Astrocyte of the spinal cord (primary cell): Measurements from ENCODE around the gene ABCA2.
"Not testable (repeated sequence)": the region's sequence is repeated elsewhere in the genome, so short reads cannot be mapped to it uniquely, and the experiment has no call there.

Experiments
- DNase-seq: peaks from one replicate; pipeline ENCODE4 v3.0.0; 2011; ENCODE audit warnings: low read depth, low spot score
- H3K4me3 ChIP-seq: 2 replicates; pipeline ENCODE4 v1.5.1; 2011; ENCODE audit warnings: low read depth, mild to moderate bottlenecking, low read length, moderate library complexity
- in situ Hi-C: cut with HindIII; loops from 2 replicates; pipeline ENCODE4 v1.10.0; 2017; ENCODE audit warnings: low sequenced_read_pairs
- TF ChIP-seq, protein P1 (sequence below): IDR thresholded peaks from 2 replicates; pipeline ENCODE4 v1.5.1; 2012; ENCODE audit warnings: low read depth, mild to moderate bottlenecking, low read length, inconsistent platforms

ABCA2 gene

DNA sequence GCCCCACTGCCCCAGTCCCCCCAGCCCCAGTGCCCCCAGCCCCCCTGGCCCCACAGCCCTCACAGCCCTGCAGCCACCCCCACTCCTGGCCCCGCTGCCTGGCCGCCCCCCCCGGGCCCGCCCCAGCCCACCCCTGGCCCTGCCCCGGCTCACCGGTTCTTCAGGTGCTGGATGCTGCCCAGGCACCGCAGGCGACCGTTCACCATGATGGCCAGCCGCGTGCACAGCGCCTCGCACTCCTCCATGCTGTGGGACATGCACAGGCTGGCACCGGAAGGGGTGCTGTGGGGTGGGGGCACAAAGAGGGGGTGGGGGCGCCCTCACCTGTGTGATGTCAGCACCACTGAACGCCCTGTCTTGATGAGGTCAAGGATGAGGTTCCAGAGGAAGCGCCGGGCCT is 18.8 kb downstream of the ABCA2 start:
- no peak overlapping the region for H3K4me3 ChIP-seq

DNA sequence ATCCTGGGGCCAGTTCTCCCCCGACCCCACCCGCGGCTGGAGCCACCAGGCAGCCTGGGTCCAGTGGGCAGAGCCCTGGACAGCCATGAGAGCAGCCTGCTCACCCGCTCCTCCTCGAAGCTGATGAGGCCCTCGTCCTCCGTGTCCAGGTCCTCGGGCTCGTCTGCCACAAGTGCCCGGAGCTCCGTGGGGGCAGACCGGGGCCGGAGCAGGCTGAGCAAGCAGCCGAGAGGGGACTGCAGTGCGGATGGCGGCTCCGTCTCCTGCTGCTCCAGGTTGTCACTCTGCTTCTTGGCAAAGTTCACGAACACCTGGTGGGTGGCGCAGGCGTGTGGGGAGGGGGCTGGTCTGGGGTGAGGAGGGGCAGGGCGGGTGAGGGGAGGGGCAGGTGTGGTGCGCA is 19.7 kb downstream of the ABCA2 start:
- no peak for DNase-seq
- in situ Hi-C loops = no loop called here
- TF ChIP-seq, protein P1, sequence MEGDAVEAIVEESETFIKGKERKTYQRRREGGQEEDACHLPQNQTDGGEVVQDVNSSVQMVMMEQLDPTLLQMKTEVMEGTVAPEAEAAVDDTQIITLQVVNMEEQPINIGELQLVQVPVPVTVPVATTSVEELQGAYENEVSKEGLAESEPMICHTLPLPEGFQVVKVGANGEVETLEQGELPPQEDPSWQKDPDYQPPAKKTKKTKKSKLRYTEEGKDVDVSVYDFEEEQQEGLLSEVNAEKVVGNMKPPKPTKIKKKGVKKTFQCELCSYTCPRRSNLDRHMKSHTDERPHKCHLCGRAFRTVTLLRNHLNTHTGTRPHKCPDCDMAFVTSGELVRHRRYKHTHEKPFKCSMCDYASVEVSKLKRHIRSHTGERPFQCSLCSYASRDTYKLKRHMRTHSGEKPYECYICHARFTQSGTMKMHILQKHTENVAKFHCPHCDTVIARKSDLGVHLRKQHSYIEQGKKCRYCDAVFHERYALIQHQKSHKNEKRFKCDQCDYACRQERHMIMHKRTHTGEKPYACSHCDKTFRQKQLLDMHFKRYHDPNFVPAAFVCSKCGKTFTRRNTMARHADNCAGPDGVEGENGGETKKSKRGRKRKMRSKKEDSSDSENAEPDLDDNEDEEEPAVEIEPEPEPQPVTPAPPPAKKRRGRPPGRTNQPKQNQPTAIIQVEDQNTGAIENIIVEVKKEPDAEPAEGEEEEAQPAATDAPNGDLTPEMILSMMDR = no peak
- H3K4me3 ChIP-seq = no peak overlapping the region

More for the DNA sequence above, 18.8 kb downstream of the ABCA2 start:
- in situ Hi-C loops = no loop called here
- no peak for DNase-seq
- TF ChIP-seq, protein P1 = no peak

GRCh38 chr9:137007816-137008270 is 20.2 kb downstream of the ABCA2 start:
- DNase-seq = no peak
- in situ Hi-C loops = no loop called here
- TF ChIP-seq, protein P1 = no peak
- H3K4me3 ChIP-seq = no peak overlapping the region

DNA sequence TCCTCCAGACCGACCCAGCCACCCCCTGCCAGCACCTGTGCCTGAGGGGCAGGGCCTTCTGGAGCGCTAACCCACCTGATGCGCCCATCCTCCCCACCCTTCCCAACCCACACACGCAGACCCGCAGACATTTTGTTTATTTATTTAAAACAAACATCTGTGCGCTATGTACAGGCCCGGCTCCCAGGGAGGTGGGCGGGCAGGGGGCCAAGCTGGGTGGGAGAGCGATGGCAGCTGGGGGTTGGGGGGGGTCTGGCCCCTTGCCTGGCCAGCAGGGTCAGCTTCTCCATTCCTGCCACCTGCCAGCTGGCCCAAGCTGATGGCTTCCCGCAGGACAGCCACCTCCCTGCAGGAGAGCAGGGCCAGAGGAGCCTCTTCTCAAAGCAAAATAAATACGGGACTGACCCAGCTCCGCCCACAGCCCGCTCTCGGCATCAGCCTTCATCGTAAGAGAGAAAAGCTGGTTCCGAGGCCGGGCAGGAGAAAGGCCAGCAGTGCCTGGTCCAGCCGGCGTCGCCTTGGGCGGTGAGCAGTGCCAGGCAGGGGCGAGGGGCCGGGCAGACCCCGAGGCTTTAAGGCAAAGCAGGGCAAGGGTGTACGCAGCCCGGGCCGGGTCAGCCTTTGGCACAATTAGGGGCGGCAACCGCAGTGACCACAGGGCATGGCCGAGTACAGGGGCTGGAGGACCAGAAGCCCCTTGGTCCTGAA is 20.8 kb downstream of the ABCA2 start:
- TF ChIP-seq, protein P1 = no peak
- no peak overlapping the region for H3K4me3 ChIP-seq
- peak; percentile 57 for DNase-seq
- in situ Hi-C loops = no loop called here

DNA sequence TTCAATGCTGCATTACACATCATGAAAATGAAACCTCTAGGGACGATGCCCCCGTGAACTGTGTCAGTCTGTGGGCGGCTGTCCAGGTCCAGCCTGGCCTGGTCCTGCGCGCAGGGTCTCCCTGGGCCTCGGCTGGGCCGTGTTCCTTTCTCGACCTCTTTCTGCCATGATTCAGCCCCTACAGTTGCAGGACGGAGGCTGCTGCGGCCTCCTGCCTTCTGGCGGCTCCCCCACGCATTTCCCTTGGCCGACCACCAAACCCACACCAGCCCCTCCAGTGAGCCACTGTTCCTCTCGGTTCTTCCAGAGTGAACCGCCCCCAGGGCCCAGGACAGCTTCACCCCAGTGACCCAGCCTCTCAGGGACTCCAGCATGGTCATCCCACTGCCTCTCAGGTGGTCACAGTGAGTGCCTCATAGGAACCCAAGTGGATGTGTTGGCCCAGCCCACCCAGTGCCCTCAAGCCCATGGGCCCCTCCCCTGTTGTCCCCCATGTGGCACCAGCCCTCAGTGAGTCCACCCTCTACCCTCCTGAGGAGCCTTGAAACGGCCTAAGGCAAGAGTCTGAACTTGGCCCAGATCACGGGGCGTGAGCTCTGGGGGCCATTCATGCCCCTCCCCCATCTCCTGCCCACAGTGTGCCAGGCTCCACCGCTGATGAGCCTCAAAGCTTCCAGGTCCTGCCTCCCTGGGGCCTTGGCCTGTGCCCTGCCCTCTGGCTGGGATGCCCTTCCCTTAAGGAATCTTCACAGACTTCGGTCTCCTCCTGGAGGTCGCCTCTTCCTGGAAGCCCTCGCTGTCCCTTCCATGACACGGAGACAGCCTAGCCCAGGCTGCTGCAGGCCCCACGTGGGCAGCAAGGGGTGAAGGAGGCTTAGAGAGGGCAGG is 21.7 kb downstream of the ABCA2 start:
- TF ChIP-seq, protein P1 = no peak
- H3K4me3 ChIP-seq = no peak overlapping the region
- in situ Hi-C loops = no loop called here
- peak; percentile 46 for DNase-seq

DNA sequence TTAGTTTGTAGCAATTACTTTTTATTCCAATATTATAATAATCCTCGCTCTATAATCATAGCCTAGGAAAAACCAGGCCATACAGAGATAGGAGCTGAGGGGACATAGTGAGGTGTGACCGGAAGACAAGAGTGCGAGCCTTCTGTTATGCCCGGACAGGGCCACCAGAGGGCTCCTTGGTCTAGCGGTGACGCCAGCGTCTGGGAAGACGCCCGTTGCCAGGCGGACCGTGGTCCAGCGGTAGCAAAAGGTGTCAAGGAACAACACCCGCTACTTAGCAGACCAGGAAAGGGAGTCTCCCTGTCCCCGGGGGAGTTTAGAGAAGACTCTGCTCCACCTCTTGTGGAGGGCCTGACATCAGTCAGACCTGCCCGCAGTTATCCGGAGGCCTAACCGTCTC is 23.8 kb downstream of the ABCA2 start:
- TF ChIP-seq, protein P1 = peak; percentile 33
- in situ Hi-C loops, DNase-seq, H3K4me3 ChIP-seq: not testable (repeated sequence)
